Measurements from ENCODE around the gene AUTS2. TPM values are rescaled to one million over a fixed set of nuclear protein-coding genes. Genes with fewer than 3 reads are reported as not detected.
A peak's percentile ranks its signal among the peaks of the same experiment; 100 is the strongest.

Gene AUTS2
- total RNA-seq, 1 donor from 2014 or later = 40.0 TPM

DNA sequence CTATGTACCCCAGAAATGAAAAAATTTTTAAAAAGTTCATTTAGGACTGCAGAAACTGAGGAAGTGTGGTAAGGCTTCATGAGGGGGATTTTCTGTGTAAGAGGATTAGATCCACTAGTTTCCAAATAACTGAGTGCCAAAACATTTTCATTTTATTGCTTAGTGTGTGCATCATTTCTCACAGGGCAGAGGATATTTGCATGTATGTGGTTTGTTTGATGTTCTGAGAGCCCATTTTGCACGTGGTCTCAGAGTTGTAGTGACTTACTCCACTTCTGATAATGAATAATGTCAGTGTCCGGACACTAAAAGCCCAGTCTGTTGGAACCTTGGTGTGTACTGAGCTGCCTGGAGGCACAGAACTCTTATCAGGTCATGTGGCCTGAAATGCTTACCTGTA lies 299.9 kb downstream of the AUTS2 start:
- DNase-seq = no peak

DNA sequence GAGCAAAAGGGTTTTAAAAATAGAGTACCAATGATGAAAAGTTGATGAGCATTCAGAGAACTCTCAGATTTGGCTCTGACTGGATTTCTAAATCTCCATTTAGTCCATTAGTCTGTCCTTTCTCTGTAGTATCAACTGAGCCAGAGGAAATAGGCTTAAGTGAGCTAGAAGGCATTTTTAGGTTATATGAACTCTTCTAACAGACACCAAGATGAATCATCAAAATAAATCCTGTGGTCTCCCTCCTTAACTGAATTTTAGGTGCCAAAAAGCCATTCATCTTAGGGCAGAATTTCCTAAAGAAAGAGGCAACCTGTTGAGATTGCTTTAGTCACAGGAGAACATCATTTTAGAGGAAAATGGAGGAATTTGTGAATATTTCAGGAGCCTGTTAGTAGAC lies 305.1 kb downstream of the AUTS2 start:
- no peak for DNase-seq

DNA sequence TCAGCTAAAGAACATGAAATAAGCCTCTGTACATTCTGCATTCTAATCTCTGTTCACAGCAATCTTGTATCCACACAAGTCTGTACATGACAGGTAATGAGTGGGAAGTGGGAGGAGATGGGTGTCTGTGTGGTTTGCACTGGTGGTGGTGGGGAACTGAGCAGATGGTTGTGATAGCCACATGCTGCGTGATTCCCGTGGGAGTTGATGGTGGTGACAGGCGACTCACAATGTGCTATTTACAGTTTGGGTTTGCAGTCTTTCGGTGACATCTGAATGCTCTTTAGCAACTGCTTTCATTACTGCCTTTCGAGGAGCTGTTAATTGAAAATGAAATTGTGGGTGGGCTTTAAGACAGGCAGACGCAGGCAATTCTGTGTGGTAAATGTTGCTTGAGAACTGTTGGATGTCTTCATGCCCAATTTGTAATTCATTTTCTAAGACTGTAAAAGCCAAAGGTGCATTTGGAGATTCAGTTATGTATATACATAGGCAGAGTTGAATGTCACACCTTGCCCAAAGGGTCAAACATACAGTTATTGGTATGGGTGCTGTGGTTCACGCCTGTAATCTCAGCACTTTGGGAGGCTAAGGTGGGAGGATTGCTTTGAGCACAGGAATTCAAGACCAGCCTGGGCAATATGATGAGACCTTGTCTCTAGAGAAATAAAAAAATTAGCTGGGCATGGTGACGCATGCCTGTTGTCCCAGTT lies 308.2 kb downstream of the AUTS2 start:
- DNase-seq = peak; percentile 9

DNA sequence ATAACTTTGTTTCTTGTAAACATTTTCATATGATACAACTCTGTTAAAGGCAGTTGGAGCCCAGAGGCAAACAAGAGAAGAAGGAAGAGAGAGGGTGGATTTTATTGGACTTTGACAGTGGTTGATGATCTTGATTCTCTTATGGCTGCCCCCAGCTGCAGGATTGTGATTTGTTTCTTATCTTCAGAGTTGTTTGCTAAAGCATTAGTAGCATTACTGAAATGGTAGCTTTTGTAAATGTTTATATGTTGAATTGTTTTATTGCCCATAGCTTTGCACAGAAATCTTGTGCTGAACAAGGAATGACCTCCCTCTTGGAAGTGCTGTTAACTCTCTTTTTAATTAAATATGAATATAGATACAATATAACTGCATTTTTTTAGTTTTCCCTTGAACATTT lies 309.4 kb downstream of the AUTS2 start:
- no peak for DNase-seq

DNA sequence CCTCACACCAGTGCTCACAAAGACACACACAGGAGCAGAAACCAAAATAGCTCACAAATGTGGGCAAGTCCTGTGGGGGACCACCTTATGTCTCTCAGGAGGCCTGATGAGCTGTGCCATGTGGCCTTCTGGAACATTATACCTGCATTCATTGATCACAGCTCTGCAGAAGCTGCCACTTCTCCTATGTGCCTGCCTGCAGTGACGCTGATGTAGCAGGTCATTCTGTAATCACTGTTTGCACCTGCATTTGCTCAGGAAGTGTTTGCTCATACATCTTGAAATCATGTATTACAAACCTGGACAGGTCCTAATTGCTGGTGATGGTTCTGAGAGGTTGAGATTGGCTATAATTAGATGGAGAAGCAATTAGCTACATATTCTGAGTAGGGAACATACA lies 310.2 kb downstream of the AUTS2 start:
- DNase-seq = no peak

DNA sequence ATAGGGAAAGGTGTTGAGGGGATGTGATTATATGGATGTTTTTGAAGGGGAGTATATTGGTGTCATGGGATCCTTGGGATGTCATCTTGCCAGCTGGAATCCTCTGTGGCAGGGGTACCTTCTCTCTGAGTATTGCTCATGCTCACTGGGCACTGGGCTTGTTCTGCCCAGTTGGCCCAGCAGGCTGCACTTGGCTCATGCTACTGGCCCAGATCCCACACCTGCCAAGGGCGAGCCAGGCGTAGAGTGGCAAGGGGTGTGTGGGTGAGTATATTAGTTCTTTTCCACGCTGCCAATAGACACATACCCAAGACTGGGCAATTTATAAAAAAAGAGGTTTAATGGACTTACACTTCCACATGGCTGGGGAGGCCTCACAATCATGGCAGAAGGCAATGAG lies 311.9 kb downstream of the AUTS2 start:
- DNase-seq = no peak

DNA sequence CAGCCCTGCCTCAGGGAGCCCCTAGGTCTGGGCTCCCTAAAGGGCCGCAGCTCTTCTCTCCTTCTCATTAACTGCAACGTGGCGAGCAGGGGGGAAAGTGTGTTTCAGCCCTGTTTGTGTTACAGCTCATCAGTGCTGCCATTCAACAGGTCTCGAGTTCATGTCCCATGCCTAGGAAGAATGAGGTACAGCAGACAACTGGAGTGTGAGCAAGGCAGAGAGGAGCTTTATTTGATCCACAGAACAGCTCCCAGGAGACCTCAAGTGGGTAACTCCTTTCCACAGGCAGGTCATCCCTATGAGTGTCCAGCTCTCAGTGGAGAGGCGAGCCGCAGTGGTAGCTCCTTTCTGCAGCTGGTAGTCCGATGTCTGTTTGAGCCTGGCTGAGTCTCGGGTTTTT lies 313.1 kb downstream of the AUTS2 start:
- no peak for DNase-seq

DNA sequence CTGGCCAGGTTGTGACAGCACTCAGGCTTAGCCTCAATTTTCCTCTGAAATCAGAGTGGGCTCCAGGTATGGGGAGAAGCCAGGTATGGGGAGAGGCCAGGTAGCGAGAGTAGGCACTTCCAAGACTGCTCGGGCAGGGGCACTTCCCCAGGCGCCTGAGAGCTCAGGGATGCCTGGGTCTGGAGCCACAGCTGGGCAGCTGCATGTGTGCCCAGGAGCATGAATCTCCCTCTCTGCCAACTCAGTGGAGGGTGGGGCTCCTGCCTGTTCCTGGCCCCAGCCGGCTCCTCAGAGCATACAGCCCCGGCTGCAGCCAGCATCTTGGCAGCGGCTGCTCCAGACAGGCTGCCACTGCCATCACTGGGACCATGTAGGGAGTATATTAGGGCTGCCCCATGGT lies 313.9 kb downstream of the AUTS2 start:
- no peak for DNase-seq

DNA sequence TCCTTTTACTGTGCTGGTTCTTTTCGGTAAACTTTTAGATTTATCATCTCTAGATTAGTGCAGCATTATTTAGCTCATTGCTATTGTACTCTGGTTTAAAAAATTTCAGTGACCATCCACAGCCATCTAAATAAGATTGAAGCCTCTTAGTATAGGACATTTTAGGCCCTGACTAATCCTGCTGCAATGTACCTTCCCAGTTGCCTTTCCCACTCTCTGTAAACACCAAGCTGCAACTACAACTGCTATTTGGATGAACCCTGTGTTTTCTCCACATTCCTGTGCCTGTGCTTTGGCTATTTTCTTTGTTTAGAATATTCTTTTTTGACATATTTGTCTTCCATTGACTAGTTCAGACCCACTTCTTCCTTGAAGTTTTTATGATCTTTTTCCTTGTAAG lies 314.6 kb downstream of the AUTS2 start:
- no peak for DNase-seq

DNA sequence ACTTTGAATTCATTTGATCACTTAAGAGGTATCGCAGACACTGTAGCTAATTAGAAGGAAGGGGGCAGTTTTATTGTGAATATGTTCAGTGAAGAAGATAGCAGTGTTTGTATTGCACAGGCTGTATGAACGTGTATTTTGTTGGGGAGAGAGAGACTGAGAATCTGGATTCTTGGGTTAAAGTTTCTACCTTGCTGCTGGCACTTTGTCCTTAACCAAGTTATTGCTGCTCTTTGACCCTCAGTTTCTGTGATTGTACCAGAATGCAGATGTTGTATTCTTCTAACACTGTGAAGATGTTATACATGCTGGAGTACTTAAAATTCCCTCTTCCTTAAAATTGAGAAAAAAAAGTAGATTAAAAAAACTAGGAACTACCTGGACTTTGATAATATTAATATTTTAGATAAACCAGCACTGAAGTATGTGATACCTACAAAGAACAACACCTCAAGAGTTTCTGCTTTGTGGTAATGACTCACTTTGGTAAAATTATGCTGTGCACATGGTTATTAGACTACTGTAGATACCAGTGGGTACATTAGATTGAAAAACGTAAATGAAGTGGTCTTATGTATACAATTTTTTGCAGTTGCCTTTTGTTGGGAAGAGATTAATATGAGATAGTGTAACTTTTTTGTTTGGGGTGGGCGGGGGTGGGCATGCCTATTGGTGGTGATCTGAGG lies 321.3 kb downstream of the AUTS2 start:
- no peak for DNase-seq

DNA sequence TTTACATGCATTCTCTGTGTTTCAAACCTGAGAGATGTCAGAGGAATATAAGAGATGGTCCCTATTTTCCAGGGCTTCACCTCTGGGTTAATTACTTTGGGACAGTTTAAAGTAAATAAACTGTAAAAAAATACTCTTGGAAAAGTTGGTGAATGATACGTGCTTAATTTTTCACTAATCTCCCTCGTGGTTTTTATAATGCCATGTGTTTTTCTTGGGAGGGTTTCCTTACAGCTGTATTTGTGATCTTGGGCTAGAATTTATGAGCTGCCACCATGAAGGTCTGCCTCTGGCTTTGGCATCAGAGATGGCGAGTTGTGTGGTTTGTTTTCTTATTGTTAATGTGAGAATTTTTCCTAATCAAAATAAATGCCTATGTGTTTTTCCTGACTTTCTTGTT lies 322.5 kb downstream of the AUTS2 start:
- no peak for DNase-seq

DNA sequence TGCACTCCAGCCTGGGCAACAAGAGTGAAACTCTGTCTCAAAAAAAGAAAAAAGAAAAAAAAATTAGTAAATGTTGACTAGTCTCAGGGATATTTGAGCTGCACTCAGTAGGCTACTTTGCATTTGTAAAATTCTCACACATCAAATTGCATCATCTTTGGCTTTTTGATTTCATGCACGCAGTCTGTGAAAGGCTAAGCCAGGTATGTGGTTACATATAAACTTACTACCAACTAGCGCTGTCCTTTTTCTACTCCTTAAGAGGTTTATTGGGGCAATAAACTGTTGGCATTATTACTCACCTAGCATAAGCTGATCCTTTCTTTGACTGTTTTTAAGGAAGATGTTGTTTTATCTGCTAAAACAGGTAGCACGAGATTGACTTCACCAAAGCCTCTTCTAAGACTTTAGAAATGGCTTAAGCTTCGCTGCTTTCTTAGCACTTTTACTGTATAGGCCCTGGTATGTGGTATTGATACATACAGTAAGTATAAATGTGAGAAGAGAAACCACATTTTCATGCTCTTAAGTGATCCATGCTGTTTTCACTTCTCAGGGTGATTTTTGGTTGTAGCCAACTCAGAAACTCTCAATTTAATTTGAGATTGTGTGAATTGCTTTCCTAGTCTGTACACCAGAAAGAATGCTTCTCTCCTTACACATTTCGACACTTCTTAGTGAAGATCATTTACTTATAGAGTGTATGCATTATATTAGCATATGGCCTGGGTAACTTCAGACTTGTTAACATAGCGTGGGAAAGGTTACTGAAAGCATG lies 323.9 kb downstream of the AUTS2 start:
- no peak for DNase-seq

DNA sequence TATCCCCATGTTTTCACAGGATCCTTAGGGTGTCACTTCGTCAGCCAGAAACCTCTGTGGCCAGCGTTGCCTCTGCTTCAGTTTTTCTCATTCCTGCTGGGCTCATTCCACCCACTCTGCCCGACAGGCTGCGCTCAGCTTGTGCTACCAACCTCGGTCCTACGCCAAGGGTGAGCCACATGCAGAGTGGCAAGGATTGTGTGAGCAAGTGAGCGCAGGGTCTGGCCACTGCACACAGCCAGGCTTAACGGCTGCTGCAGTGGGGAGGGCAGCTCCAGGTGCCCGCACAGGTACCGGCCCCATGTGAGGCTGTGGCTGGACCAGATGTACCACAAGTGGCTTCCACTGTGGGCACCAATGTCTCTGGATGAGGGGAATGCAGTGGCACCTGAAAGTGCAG lies 329.2 kb downstream of the AUTS2 start:
- DNase-seq = no peak

DNA sequence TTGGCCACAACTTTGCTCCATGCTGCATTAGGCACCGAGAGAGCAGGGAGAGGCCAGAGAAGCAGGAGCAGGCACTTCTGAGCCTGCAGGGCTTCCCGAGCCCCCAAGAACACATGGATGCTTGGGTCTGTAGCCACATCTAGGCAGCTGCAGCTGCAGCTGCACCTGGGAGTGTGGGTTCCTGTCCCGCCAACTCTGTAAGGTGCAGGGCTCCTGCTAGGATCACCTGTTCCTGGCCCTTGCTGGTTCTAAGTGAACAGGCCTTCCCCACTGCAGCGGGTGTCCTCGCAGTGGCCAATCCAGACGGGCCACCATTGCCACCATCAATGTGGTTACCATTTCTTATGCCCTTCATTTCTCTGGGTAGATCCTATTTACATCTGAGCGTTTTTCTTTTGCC lies 330.3 kb downstream of the AUTS2 start:
- DNase-seq = no peak

DNA sequence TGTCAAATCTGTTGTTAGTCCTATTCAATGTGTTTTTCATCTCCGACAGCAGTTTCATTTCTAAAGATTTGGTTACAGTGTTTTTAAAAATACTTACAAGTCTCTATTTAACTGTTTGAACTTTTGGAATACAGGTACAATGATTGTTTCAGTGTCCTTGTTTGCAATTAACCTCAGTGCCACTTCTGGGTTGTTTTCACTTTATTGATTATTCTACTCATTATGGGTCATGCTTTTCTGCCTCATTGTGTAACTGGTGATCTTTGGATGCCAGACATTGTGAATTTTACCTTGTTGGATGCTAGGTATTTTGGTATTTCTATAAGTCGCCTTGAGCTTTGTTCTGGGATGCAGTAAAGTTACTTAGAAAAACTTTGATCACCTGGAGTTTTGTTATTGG lies 331.3 kb downstream of the AUTS2 start:
- no peak for DNase-seq

DNA sequence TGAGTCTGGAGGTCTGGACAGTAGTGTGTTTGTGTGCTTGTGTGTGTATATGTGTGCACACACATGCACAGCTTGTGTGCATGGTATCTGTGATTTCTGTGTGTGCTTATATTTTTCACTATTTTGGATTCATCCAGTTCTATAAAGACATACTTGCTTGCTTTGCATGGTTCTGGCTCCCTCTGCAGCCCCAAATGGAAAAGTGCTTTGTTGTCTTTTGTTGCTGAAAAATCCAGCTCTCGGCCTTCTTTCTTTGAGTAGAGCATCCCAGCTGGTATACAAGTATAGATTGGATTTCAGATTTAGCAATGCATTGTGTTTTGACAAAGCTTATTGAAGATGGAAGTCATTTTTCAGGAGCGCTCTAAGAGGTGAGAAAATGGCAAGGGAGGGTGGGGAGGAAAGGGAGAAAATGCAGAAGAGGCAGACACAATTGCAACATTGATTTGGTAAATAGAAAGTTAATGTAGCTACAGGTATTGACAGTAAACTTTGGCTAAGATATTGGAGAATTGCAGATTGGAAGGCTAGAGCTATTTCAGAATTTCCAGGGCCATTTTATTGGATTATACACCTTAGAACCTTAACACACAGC lies 333.9 kb downstream of the AUTS2 start:
- DNase-seq = peak; percentile 82

DNA sequence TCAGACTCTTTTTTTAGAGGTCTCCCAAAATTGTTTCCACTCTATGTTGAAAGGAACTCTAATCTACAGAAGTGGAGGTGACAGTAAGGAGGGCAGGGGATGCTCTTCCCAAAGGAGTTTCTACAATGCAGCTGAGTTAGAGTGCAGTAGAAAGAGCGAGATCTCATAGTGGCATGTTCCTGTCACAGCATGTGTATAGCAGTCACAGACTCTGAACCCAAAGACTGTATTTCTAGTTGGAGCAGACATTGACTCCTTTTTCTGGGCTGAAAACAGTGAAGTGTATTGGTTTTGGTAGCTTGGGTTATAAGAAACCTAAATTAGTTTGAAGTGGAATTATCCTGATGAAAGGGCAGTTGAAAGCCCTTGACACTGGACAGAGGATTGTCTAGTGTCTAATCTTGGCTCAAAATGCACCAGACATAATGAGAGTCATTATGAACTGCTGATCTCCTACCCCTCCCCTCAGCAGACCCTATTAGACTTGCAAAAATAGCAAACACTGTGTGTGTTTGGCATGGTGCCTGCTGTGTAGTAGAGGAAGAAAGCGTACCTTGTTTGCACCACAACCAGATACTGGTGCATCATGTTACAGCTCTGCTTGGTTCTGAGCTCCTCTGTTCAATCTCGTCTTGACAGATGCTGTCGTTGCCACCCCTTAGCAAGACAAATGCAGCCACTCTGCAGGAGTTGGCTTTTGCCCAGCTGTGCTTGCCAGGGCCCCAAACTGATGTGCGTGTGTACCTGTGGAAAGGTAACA lies 336.0 kb downstream of the AUTS2 start:
- DNase-seq = peak; percentile 87

DNA sequence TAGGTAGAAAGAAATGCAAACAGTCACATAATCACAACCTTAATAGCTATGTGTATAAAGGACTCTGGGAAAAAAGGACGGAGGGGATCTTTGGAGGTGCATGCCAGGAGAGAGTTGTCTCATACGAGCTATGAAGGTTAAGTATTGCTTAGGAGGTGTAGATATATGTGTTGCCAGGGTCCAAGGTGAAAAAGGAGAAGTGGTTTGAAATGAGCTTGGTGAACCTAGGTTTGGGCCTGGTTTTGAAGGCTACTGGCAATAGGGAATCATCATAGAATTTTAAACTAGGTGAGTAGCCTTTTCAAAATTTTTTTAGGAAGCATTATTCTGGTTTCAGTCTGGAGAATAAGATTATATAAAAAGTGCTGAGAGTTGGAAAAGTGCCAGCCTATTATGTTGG lies 336.8 kb downstream of the AUTS2 start:
- no peak for DNase-seq

DNA sequence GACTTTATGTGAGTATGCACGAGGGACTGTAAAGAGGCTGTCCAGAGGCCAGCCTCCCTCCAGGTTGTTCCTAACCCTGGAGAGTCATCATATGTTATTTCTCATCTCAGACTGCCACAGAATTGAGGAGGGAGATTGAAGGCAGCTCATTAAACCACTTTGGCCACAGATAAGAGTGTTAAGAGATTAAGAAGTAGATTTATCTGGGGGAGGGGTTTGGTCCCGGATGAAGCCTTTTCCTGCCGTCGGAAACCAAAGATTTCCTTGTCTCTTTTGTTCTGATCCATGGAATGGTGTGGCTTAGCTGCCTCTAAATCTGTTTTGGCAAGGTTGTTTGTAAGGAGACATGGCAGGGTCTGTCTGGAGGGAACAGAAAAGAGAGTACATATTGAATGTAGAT lies 338.8 kb downstream of the AUTS2 start:
- DNase-seq = no peak

DNA sequence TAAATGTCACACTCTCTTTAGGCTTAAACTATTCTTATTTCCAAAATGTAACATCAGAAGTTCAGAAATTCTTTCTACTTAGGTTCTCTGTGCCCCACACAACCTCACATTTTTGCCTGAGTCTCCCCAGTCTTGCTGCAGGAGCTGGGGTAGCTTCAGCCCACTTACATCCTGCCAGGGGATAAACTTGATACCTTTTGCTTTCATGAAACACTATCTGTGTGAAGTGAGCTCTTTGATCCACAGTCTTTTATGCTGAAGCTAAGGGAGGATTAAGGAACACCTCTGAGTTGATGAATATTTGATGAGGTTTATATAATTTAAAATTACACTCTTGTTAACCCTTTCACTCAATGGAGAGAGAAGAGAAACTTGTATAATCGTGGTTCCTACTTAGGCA lies 341.0 kb downstream of the AUTS2 start:
- DNase-seq = no peak

DNA sequence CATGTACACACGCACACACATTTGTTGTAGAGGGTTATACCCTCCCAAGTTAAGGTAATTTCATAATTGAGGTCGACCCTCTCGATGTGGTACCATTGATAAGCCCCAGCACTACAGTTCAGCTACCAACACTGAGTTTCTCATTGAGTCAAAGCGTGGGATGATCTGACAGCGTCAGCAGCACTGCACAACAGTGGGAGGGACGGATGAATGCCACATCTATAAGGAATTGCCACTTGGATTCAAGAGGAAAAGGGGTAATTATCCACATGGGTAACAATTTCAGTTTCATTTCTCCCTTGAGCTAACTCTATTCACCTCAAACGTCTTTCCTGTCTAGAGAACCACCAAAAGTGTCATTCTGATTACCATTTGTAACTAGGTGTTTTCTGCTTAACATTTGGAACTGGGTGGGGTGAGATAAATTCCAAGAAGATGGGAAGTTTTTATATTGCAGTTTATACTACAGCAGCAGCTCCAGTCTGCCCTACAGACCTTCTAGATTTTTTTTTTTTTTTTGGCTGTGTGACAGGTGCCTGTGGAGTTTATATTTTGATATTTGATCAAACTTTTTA lies 342.9 kb downstream of the AUTS2 start:
- DNase-seq = no peak

DNA sequence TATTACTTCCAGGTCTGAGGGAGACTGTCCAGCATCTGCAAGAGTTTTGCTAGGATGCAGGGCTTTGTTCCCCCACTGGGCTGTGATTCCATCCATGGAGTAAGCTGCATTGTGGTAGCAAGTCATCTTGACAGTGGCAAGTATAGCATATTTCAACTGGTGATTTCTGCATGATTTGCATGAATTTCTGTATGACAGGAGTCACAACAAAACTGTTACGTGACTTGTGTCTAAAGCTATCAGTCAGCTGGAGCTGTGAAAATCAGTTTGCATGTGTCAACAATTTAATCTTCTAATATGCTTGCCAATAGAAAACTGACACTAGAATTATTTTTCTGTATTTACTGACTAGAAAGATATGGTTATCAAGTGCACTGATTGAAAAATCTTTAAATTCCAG lies 344.3 kb downstream of the AUTS2 start:
- DNase-seq = no peak

All from tongue (tissue), 2 donors.